HG03196 (cell line): Measurements from ENCODE around the gene KHDRBS2.

Experiments used
- ATAC-seq: cut with Tn5 transposase; IDR thresholded peaks from one replicate; pipeline ENCODE4 v1.9.1; 2021; ENCODE audit not compliant: unreplicated experiment

The KHDRBS2 gene

DNA sequence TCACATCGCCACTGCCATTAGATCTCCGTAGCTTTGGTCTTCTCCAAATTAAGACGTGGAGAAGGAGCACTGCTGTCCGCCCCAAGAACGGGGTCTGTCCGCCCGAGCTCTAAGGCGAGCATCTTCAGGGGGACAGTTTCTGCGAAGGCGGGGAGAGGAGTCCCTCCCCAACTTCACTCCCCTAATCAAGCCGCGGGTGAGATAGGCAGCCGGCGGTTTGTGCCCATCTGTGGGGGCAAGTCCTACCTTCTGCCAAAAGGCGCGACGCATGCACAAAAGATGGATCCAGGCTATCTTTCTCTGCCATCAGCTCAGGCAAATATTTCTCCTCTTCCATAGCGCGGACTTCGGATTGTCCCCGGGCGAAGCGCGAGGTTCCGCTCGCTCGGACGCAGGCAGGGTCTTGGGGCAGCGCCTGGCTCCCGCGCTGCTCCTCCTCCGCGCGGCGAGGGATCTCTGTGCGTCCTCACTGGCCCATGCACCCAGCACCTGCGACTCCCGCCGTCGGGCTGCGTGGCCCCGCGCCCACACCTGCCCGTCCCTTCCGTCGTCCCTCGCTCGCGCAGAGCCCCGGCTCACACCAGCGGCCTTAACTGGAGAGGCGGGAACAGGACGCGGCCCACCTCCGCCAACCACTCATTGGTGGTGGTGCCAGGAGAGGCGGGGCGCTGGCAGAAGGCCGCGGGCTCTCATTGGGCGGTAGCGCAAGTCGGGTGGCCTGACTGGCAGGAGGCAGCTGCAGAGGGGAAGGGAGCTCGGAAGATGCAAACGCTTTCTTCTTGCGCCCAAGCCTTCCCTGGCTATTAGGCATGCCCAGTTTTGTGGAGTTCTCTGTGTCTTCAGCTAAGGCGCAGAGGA, at the start of gene KHDRBS2:
KHDRBS2 (minus strand) TSS at position 614 of the 858 bp plus-strand sequence.
- peak; percentile 100 for ATAC-seq

DNA sequence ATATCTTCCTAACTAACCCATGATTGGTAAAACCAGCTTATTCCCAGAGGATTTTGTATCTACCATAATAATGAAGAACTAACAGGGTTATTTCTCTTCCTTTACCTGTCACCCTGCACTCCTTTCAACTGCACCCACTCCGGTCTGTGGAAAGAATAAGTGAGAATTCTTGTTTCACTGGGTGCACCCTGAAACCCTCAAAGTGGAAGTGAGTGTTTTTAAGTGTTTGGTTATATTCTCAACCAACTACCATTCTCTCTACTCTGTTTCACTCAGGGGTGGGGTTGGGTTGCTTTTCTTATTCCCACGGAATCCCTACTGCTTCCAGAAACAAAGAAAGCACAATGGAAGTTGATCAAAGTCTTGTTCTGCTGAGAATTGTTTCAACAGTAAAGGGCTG, 42.6 kb upstream of the KHDRBS2 start:
- ATAC-seq = no peak

DNA sequence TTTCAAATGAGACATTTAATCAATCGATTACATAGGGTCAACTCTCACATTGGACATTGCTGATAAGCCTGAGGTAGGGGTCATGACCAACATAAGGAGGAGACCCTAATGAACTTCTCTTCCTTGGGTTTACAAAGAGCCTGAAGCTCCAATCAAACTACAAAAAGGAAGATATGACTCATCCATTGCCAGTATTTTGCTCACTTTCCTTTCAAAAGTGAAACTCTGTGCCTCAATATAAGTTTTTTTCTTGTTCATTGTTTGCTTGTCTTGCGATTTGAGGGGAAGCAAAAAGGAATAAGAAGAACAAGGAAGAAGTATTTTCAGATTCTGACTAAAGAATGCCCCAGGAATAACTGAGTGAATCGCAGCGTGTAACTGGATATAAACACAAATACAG, 38.8 kb upstream of the KHDRBS2 start:
- ATAC-seq = no peak

DNA sequence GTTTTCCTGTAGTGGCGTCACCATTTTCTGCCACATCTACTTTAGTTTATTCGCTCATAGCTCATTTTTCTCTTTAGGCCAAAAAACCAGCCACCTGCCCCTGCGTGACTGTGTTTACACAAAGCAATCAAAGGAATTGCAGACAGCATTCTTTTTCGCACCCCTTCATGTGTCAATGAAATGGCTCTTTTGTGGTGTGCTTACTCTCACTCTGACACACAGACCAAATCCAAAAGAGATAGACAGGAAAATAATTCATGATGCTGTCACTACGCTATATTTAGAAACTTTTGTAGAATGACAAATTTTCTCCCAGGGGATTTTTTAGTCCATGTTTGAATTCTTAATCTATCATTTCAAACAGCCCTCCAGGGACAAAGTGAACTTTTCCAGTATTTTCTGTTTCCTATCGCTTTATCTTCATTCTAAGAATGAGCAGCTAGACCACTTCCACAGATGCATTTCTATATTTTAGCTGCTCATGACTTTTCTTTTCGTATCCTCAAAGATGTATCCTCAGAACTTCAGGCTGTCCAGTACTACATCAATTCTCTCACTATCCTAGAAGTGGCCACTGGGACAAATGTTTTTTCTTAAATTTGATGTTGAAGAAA, 37.9 kb upstream of the KHDRBS2 start:
- ATAC-seq = no peak

DNA sequence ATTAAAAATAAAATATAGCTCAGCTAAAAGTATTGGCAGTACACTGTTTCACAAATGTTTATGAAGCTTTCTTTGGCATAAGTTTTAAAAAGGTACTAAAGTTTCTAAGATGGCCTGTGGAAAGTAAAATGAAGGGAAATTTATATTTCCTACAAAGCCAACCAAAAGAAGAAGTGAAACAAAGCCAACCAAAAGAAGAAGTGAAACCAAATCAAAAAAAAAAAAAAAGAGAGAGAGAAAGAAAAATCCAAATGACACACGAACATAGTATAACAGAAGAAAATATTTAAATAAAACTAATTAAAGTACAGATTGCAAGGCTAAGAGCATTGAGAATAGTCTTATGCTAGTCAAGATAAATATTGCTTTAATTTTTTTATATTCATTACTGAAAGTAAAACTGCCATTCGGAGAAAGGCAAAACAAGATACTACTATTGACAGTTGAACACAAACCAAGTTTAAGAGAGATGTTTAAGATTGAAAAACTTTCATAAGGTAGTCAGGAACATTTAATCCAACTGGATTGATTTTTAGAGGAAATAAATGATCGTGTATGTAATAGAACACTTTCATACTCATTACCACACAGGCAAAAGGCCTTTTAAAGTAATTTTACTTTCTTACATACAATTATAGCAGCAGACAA, 12.8 kb upstream of the KHDRBS2 start:
- peak; percentile 90 for ATAC-seq

DNA sequence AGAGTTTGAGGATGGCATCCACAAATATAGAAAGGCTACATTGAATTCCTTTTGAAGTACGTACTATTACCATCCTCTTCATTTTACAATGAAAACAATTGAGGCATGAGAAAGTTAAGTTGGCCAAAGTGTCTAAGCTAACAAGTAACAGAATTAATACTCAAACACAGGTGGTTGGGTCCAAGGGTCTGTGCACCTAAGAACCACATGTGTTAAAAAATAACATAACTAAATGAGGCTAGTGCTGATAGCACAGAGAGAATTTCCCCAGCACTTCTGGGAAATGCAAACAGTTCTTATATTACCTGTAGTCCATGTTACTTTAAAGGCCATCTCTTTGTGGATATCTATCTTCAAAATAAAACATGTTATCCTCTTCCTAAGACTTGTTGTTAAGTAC, 10.5 kb upstream of the KHDRBS2 start:
- ATAC-seq = no peak

DNA sequence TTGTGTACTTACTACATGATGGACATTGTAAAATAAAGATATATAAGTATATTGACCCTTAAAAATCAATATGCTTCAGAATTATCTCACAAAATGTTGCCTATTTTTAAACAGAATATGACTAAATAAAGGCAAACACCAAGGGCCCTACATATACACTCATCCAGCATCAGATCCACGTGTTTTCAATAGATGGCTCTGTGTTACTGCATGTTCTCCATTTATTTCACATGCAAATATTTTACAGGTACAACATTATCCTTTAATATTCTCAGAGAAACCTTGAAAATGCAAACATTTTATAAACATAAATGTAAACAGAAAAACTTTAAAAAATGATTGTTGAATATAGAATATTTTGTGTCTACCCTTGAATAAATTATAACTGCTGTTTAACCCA, 2.9 kb upstream of the KHDRBS2 start:
- no peak for ATAC-seq

DNA sequence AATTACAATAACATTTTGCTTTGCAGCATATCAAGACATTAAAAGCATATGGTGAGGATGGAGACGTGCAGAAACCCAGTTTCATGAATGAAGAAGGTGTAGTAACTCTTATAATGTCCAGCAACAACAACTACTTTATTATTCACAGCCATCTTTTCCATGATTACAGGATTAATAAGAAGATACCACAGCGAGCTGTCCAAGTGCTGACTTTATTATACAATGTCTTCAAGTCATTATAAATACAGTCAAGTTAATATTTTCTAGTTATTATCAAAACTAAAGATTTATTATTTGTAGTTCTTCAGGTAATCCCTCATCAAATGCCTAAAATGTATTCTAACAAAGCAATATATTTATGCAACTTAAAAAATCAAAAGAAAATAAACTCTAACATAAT, 2.5 kb upstream of the KHDRBS2 start:
- no peak for ATAC-seq

DNA sequence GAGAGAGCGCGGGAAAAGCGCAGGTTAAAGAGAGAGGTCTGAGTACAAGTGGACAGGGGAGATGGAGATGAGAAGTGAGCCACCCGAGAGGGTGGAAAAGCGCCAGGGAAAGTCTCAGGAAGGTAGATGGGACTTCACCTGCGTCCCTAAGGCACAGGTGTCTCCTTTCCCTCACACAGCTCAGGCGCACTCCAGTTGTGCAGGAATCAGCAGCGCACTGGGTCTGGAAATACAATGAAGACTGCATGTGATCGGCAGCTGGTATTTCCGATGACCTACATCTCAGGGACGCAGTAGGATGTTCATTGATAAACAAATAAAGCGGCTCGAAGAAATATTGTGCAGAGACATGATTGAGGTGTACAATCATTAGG, 432 bp upstream of the KHDRBS2 start:
- ATAC-seq = peak; percentile 4

DNA sequence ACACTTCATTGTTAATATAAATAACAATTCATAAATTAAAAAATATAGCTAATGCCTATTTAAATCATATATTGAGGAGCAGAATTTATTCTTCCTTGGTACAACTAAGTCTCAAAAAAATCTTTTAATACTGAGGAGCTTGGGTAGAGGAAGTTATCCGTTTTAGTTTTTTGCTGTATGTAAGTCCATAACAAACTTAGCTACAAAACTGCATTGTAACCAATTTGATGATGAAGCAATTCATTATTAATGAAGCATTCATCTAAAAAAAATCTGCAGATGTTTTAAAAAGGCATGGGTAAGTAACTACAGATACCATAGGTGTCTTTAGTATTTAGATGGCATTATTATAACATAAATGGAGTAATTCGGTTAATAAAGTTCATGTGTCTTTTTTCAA, 1.3 kb downstream of the KHDRBS2 start:
- ATAC-seq = no peak

DNA sequence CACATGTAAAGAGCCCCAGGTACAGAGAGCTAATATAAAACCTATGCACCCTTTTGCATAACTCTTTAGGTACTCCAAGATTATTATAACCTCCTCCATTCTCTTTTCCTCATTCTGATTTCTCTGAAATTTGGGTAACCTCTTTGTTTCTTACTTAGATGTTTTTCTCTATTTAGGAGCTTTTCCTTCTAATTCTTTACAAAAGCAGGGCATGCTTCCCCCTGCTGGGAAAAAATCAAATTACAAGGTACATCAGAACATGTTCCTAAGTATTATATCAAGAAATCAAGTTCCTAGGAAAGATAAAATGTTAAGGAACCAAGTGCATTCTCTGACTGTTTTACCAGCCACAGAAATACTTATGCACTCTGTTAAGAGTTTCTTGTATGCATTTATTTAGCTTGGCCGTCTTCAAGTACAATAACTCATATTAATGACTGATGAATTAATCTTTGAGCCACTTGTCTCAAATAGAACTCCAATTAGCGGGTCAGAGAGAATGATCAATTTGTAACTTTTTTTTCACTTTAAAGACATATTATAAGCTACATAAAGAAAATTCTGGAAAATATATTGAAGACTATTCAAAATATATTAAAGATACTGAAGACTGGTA, 2.1 kb downstream of the KHDRBS2 start:
- no peak for ATAC-seq

DNA sequence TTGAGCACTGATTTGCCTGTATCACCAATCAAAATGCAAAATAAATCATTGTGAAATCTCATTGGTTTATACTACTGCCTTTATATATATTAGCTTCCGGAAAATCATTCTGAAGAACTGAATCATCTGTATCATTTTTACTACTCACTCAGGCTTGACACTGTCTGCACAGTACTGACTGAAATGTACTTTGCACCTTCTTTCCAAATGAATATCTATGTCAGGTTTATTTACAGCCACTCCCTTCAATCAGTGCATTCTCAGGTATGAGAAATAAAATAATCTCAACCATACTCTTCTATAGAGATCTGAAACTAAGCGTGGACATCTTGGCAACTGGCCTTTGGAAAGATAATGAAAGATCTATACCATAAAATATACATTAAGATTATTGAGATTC, 2.7 kb downstream of the KHDRBS2 start:
- ATAC-seq = no peak

DNA sequence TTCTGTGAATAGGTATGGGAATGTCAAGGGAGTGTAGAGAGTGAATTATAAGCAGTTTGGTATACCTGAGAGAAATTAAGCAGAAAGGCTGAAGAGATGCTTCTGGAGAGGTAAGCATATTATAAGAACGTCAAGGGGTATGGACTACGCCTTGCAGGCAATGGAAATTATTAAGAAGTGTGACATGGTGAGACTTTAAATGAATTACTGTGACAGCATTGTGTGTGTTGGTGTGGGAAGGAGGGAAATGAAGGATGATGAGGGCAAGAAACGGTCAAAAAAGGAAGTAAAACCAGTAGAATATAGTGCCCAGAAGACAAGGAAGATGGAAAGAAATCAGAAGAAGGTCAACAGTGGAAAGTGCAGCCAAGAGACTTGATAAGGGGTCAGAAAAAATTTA, 5.9 kb downstream of the KHDRBS2 start:
- no peak for ATAC-seq

DNA sequence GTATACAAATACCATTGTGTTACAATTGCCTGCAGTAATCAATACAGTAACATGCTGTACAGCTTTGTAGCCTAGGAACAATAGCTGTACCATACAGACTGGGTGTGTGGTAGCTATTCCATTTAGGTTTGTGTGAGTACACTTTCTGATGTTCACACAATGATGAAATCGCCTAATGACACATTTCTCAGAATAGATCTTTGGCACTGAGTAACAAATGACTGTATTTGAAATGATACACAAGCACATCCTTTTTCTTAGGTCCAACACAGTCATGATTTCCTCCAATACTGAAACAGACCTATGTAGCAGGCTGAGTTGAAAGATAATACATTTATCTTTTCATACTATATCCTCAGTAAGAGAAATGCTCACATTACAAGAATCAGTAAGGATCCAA, 13.9 kb downstream of the KHDRBS2 start:
- no peak for ATAC-seq

DNA sequence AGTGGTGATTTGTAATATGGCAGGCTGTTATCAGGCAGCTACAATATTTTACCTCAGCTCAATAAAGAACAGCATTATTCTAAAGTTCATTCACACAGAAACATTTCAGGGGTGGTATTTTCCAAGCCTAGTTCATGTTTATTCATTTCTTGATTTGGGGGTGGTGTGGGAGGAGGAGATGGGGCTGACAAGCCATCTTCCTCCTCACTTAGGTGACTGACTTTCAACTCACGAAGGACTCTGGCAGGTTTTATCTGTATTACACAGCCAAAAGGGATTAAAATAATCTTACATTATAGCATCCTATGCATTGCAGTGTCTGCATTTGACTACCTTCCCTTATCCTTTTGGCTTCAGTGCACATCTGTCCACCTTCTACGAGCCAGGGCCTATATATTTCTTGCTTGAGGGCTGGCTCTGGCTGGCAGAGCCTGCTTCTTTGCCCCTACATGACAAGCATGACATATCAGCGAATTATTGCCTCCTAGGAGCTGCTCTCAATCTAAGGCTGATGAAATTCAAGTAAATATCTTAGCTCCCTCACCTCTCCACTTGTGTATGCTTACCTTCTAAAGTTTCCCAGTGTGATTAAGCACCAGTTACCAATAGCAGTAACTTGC, 20.0 kb downstream of the KHDRBS2 start:
- no peak for ATAC-seq

DNA sequence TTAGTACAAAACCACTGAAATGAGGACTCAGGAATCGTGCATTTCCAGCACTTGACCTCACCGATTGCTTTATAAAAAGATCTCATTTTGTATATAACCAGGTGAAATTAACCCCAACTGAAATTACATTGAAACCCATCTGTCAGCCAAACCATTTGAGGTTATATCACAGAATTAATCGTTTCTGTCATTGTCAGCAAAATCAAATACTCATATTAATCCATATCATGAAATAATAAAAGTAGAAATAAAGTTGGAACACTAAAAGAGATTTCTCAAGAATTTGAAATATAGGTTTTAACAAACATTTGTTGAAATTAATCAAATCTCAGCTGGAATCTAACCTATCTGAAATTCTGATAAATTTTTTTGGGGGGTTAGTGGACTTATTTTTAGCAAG, 23.7 kb downstream of the KHDRBS2 start:
- ATAC-seq = no peak

DNA sequence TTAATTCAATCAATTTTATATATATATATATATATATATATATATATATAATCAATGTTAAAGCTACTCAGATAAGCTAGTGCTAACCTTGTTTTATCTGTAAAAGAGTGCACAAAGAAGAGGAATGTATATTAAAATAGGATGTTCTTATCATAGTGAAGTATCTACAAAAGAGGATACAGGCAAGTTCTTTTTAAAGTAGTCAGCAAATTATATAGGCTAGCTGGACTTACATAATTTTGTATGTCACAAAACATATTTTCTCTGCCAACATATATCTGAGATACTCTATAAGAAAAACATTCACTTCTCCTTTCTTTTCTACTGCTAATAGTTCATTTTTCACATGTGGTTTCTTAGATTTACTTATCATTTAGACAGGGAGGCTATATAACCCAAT, 39.9 kb downstream of the KHDRBS2 start:
- ATAC-seq = no peak

DNA sequence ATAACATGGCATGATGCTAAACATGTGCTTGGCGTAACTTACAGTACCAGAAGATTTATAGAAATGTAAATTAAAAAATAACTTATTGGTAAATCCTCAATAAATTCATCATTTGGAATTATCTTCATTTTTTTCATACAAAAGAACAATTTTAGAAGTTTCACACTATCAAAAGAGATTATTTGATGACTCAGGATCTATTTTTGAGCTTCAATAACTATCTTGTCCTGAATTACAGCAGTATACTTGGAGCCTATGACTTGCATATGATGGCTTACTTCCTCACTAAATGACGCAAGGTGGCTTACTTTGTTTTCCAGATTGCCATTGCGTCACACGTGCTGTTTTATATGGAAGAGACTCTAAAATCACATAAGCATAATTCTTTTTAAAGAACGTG, 49.2 kb downstream of the KHDRBS2 start:
- ATAC-seq = no peak

DNA sequence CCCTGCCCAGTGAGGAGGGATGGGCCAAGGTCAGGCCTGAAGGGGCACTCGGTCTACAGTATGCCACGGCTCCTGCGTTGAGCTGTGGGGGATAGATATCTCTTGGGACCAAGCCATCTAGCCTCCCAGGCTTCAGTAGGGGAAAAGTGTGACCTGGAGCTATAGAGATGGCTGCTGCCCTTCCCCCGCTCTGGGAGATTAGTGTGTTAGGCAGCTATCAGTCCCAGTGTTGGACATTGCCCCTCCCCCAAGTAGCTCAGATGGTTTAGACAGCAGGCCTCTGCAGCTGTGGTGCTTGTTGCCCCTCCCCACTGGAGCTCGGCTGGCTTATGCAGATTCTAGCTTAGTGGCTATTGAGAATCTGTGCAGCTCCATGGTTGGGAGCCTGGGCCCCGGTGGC, 56.8 kb downstream of the KHDRBS2 start:
- no peak for ATAC-seq

DNA sequence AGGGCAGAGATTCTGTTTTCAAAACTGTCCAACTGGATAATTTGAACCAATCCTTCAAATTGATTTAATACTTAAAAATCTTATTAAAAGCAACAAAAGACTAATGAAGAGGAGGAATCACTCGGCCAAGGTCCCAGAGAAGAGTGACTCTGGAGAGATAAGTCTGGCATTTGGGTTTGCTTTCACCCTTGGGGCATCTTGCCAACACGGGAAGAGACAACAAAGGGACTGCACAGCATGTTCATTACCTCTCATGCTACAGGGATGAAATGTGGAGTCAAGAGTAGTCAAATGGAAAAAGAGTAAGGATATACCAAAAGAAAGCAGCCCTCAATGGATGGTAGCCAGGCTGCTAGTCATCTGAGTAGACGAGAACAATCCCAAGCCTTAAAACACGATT, 68.2 kb downstream of the KHDRBS2 start:
- no peak for ATAC-seq

DNA sequence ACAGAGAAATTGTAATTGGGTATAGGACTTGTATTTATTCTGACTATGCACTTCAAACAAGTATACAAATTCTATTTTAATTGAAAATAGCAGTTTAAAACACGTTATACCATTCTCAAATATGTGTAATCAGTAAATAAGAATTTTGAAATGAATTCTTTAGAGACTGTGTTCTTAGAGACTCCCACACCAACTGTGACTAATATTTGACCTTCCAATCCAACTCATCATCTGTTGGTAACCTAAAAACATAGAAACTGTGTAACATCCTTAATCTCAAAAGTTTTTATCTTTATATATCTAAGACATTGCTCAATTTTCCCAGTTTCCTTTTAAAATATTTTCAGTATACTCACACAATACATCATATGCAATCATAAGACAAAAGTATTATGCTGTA, 83.9 kb downstream of the KHDRBS2 start:
- ATAC-seq = no peak
